CD1c-positive myeloid dendritic cell (primary cell): ENCODE measurements around the gene POLN.
"Not testable (repeated sequence)": the region's sequence is repeated elsewhere in the genome, so short reads cannot be mapped to it uniquely, and the experiment has no call there.

Source experiments
- DNase-seq: peaks from one replicate; pipeline ENCODE4 v3.0.0-alpha.2; 2016; ENCODE audit errors: extremely low spot score

The POLN gene

DNA sequence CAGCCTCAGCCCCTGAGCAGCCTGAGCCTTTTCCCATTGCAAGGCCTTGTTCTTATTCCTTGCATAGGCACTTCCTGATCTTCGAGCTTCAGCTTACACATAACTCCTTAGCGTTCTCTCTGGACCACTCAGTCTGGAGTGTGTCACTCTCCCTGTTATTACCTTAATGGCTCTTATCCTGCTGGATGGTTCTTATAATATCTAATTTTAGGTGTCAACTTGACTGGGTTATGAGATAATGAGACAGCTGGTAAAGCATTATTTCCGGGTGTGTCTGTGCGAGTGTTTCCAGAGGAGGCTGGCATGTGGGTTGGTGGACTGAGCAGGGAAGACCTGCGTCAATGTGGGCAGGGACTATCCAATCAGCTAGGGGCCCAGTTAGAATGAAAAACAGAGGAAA lies 75.7 kb downstream of the POLN start:
- no peak for DNase-seq

DNA sequence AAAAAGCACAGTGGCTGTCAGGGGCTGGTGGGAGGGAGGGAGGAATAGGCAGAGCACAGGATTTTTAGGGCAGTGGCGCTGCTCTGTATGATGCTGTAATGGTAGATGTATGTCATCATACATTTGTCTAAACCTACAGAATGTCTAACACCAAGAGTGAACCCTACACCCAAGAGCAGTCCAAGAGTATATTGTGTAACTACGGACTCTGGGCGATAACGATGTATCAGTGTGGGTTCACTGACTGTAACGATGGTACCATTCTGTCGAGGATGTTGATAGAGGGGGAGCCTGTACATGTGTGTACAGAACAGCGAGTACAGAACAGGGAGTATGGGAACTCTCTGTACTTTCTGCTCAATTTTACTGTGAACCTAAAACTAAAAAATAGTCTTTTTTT lies 76.5 kb downstream of the POLN start:
- no peak for DNase-seq

DNA sequence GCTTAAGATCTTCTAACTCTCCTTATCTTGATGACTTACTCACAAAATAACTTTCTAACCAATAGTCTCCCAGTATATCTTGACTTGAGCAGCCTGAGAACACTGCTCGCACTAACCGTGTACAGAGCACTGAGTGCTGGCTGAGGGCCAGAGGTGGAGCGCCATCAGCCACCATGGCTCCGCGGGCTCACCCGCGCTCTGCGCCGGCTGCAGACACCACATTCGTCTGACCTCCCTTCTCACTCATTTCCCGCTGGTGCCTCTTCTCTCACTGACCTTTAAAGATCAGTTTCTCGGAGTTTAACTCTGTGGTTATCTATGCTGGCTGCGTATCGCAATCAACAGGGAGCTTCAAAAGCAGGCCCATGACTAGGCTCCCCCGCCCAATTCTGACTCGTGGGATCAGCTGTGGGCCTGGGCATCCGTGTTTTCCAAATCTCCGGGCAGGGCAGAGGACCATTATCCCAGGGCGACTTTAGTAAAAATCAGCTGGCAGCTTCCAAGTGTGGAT lies 78.6 kb downstream of the POLN start:
- no peak for DNase-seq

- not testable (repeated sequence) for DNase-seq
These were observed 80.7 kb downstream of the POLN start for GRCh38 chr4:2161092-2161703.

DNA sequence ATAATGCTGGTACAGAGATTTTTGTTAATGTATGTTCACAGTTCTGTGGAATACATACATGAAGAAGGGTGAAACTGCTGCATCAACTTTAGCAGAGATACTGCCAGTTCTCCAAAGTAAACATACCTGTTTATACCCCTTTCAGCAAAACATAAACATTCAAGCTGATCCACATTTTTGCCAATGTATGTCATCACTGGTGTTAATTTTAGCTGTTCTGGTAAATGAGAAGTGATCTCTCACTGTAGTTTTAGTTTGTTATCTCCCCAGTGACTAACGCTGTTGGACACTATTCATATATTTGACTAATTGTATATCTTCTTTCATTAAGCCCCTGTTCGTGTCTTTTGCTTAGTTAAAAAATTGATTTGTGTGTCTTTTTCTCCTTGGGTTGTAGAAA lies 82.0 kb downstream of the POLN start:
- DNase-seq, result no peak

GRCh38 chr4:2155246-2155645 lies 86.7 kb downstream of the POLN start:
- DNase-seq, result no peak

GRCh38 chr4:2154215-2154740 lies 87.6 kb downstream of the POLN start:
- DNase-seq, result no peak

DNA sequence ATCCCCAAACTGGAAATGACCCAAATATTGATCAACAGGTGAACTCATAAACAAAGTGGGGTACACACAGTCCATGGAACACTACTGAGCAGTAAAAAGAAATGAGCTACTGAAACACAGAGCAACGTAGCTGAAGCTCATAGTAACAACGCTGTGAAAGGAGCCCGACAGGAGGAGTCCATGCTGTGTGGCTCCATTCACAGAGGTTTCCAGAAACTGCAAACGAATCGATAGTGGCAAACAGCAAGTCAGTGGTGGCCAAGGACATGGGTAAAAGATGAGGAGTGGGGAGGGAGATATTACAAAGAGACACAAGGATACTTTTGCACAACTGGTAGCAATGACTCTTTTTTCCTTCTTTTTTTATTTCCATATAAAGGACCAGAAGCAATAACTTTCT lies 90.4 kb downstream of the POLN start:
- DNase-seq, result no peak

DNA sequence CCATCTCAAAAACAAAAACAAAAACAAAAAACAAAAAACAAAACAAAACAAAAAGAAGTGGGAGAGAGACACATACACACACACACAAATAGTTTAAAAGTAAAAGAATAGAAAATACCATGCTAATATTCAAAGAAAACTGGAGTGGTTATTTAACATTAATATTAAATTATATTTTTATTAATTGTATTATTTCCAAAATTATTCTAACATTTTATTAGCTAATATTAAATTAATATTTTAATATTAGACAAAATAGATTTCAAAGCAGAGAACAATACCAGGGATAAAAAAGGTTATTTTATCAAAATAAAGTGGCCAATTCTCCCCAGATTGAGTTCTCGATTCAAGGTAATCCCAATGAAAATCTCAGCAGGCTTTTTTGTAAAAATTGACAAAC lies 91.8 kb downstream of the POLN start:
- no peak for DNase-seq

GRCh38 chr4:2142630-2143427 lies 99.1 kb downstream of the POLN start:
- DNase-seq, result no peak

DNA sequence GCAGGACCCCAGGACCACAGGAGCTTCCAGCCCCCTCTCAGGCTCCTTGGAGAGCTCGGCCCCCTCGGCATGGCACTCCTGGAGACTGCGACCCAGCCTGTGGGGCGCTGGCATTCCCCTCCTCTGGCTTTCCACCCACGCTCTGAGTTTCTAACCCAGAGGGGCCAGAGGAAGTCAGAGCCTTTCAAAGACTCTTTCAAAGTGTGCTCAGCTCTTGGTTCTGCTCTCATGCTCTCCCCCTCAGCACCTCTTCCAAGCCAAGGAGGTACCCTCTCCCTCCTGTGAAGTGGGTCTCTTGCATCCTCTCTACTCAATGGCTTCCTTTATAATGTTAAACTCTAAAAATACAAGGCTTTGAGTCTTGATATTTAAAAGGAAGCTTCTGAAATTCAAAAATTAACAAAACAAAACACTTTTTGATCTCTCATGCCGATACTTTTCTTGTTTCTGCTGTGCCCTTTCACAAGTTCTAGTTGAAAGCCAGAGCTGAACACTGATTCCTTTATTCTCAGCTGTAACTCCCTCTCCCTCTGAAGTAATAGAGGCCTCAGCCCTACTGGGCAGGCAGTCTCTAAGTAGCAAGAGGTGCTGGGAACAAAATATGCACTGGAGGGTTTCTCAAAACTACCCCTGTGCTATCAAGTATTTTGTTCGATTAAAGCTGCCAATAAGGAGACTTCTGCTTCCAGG lies 100.0 kb downstream of the POLN start:
- no peak for DNase-seq

DNA sequence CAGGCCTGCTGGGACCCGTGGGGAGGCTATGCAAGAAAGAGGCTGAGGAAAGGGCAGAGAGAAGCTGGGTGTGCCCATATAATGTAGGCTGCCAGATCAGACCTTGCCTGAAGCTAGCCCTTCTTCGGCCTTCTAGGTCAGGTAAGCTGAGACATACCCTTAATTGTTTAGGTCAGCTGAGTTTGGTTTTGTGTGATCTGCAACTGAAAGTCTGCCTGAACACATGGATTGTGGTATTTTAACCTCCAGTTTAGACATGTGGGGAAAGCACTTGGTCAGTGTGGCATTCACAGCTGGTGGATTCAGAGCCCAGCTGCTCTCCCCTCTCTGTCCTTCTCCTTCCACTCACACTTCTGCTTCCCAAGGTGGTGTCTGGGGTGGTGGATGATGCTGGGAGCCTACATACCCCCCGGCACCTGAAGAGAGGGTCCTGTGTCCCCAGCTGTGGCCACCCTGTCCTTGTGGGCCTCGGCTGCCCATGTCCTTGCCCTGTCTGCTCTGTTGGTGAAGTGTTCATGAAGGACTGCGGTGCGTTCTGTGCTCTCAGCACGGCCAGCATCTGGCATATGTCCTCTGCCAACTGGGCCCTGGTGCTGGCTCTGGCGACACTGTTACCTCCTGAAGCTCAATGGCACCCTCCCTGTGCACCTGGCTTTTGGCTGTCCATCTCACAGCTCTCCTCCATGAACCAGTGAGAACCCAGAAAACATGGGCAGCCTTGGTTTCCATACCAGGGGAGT lies 100.7 kb downstream of the POLN start:
- DNase-seq, result no peak

GRCh38 chr4:2138846-2139500 lies 102.9 kb downstream of the POLN start:
- no peak for DNase-seq

GRCh38 chr4:2136726-2137125 lies 105.2 kb downstream of the POLN start:
- DNase-seq, result no peak

- DNase-seq, result peak; percentile 8
These were observed 106.8 kb downstream of the POLN start for GRCh38 chr4:2135083-2135482.

GRCh38 chr4:2132438-2132837 lies 109.5 kb downstream of the POLN start:
- no peak for DNase-seq

DNA sequence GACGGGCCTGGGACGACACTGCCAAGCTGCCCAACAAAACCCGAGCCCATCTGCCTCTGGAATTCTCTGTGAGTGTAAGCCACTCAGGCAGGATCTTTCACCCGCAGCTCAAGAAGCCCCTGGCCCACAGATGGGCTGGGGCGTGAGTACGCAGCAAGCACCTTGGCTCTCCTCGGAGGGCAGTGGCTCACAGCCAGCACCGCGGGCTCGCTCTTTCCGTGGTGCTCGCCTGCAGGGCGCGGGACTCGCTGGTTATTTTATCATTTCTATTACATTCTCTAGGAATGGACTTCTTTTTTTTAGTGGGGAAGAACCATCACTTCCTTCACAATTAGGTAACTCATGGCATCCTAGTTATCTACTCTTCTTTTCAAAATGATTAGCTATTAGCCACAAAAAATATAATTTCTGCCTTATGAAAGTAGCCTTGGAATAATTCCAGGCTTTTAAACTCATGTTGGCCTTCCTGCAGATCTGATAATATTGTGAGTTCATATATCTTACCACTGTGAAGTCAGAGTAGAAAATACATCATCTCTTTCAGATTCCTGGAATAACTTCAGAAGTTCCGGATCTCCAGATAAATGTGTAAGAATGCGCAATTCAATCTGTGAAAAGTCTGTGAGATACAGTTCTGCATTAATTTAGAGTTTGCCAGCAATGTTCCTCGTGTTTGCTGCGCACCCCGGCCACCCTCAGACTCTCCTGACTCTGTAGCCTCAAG lies 114.2 kb downstream of the POLN start:
- no peak for DNase-seq

- no peak for DNase-seq
These were observed 115.4 kb downstream of the POLN start for GRCh38 chr4:2126309-2127043.

GRCh38 chr4:2125831-2126230 lies 116.1 kb downstream of the POLN start:
- no peak for DNase-seq

- no peak for DNase-seq
These were observed 116.9 kb downstream of the POLN start for GRCh38 chr4:2125023-2125422.
